NCI-H146 treated with DMSO at 0.1 percent for 48 hours (cell line): Measurements from ENCODE around the gene KIDINS220.

Source experiments
- DNase-seq: peaks from one replicate; lab custom pipeline; 2025; ENCODE audit not compliant: unreplicated experiment; lab: John Stamatoyannopoulos, UW

Gene KIDINS220

DNA sequence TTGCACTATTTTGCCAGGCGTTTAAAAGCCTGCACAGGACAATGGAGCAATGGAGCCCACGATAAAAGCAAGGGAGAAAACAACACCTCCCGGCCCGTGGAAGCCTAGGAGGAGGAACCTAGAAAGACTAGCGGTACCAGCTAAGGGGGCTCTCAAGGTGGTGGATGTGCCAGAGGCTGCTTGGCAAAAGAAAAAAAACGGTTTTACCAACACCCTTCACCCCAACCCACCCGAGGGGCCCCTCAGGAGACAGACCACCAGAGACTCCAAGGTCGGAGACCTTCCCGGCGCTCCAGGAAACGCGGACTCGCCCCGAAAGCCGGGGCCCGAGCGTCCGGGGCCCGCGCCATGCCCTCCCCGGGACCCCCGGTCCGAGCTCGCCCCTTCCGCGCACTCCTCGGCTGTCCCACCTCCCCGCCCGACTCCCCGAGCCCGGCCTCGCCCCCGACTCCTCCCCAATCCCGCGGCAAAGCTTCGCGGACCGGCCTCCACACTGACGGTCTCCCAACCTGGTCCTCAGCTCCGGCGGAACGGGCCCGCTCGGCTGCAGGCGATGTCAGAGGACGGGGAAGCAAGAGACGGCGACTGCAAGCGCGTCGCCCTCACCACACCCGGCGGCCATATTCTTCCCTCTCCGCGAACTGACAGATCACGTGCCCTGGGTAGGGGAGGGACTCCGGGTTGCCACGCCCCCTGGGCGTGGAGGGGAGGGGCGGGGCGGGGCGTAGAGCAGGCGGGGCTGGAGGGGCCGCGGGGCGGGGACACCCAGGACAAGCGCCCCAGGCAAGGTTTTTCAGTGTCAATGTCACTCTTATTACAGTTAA lies at the start of gene KIDINS220:
KIDINS220 (minus strand) TSS at position 643 of the 824 bp plus-strand sequence. CDS start 10,520 bp downstream, outside the sequence.
- peak; percentile 77 for DNase-seq

- DNase-seq = no peak
Observed at GRCh38 chr2:8886876-8887275, 49.5 kb upstream of the KIDINS220 start.

GRCh38 chr2:8886202-8886518 lies 48.7 kb upstream of the KIDINS220 start:
- DNase-seq = no peak

DNA sequence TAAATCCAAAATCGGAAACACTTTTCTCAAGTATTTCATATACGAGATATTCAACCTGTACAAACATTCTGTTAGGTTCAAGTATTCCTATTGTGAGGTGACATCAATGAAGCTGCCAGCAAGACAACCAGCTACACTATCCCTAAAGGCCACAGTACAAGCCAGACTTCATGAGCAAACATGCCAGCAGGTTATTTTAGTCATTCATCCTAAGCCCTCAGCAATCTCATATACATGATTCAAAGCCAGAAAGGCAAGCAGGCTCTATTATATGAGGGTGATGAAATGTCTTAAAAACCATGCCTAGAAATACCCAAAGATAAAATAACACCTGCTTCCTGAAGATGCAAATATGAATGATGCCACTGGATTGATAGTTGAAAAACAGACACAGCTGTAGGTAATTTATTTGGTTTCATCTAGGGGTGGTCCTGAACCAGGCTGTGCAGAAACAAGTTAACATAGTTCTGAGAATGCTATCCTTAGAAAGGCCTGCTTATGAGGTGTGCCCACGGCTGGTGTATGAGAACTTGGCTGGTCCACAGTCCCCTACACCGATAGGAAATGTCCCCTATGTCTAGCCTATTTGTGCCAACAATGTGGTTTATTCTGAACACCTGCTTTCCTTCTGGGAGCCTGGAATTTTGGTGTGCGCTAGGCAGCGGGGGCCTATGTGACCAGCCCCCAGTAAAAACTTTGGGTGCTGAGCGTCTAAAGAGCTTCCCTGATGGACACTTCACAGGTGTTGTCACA lies 48.2 kb upstream of the KIDINS220 start:
- no peak for DNase-seq

GRCh38 chr2:8884812-8885211 lies 47.4 kb upstream of the KIDINS220 start:
- DNase-seq = peak; percentile 17

GRCh38 chr2:8882094-8882493 lies 44.7 kb upstream of the KIDINS220 start:
- DNase-seq = no peak

- peak; percentile 61 for DNase-seq
Observed at GRCh38 chr2:8877894-8878293, 40.5 kb upstream of the KIDINS220 start.

GRCh38 chr2:8877332-8877731 lies 39.9 kb upstream of the KIDINS220 start:
- no peak for DNase-seq

DNA sequence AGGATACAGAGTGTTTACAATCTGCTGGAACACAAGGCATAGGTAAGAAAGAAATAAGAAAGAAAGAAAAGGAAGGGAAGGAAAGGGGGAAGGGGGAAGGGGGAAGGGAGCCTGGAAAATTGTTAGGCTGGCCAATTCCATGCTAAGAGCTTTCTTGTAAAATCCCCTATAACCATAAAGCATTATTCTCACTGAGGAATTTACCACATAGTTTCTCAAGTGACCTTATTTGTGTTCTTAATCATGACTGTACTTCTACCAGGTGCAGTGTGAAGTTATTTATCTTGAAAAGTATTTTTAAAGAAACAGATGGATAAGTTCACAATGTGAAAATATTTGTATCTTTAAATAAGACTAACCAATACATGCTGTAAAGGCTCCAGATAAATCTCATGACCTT lies 39.2 kb upstream of the KIDINS220 start:
- DNase-seq = no peak

DNA sequence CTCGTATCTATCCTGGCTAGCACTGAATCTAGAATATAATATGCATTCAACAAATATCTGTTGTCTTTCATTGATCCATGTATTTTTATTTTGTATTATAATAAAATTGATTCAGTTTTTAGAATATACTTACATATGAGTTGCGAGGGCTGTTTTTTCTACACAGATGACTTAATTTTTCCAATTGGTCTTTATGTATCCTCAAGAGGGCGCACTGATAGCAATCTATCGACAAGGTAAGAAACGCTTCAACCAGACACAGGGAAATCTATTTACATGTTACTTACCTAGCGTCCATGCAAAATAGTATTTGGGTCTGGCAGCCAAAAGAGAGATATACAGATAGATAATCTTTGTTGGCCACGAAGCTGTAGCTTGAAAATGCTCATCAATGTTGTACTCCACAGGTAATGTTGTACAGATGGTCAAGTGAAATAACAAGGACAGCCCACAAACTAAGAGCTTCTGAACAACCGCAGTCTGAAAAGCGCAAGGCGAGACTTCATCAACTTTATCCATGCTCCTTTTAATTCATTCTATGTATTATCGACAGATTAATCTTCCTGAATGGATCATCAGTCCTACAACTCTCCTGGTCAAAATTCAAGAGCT lies 35.5 kb upstream of the KIDINS220 start:
- peak; percentile 67 for DNase-seq

GRCh38 chr2:8870441-8870840 lies 33.0 kb upstream of the KIDINS220 start:
- DNase-seq = no peak

- DNase-seq = no peak
Observed at GRCh38 chr2:8867363-8867762, 29.9 kb upstream of the KIDINS220 start.

DNA sequence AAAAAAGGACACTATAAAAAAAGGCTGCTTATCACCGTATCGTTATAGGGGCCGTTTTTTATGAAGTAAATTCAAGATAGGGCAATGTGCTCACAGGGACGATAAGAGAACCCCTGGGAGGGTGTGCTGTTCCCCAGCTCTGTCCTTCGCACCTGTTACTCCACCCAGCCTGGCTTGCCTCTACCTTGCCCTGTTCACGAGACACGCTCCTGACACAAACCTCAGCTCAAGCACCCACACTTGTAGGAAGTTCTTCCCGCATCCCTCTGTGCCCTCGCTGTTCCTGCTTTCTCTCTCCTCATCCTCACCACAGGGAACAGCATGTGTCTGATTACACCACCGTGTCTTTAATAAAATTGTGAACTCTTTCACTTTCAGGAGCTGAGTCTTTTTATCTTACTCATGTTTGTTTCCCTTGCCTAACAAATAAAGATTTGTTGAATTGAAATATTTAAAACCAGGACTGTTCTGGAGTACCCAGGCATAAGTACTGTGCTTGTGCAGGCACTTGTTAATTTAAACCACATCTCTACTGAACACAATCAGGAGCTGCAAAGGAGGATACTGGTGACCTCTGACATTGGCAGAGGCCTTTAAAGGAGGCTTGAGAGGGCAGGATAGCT lies 26.0 kb upstream of the KIDINS220 start:
- no peak for DNase-seq

DNA sequence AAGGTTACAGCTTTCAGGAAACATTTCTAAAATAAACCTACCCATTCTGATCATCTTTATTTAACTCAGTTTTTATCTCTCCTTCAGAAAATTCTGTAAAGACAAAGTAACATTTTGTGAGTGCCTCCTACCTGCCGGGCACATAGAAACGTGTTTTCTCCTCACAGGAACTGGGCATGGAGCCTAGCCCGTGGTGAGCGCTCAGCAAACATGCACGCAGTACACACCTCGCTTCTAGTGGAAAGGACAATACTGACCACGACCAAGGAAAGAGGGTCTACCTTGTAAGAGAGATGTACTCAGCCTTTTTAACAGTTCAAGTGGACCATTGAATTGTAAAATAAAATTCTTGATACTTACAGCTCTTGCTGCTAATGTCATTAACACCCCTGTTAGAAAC lies 24.8 kb upstream of the KIDINS220 start:
- DNase-seq = no peak

DNA sequence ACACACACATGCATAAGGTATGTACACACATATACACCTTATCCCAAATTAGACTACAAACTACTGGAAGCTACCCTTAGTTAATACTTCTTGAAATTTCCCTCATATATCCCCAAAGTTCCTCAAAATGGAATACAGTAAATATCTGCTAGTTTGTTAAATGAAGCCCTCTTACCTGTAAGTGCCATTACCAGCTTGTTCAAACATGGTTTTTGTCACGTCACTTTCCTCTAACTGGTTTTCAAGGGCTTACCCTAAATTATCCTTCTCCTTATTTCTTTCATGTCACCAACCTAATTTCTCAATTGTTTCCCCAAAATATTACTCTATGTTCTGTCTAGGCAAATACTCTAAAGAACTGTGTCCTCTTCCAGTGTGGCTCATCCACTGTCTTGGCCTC lies 24.4 kb upstream of the KIDINS220 start:
- DNase-seq = no peak

GRCh38 chr2:8860239-8860638 lies 22.8 kb upstream of the KIDINS220 start:
- DNase-seq = no peak

GRCh38 chr2:8858910-8859309 lies 21.5 kb upstream of the KIDINS220 start:
- DNase-seq = no peak

DNA sequence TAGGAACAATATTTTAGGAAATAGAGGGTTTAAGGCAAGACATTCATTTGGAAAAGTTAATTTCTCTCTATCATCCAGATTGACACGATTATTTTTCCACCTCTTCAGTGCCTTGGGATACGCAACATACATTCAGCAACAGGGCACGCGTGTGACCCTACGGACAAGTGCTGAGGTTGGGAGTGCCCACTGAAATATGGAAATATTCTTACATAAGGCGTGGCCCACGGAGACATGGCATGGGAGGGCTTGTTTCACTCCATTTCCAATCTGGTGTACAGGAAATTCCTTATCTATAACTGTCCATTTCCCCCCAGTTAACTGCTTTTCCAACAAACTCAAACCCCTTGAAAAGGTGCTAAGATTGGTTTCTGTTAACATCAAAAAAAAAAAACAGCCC lies 20.9 kb upstream of the KIDINS220 start:
- no peak for DNase-seq

DNA sequence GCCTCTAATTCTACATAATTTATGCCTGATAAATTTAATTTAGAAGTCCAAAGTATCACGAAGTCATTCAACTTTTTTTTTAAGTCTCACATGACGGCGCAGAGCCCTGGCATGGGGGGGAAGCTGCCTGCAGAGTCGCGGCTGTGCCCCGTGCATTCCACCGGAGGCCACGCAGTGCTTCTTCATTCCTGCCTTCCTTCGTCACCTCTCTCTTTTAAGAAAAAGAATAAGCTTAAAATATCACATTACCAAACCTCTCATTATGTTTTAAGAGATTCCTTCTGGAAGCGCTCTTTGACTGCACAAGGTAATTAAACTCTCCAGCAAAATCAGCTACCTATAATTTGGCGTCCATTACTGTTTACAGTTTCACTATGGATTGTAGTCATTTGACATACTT lies 20.3 kb upstream of the KIDINS220 start:
- DNase-seq = no peak

GRCh38 chr2:8856176-8856575 lies 18.8 kb upstream of the KIDINS220 start:
- DNase-seq = no peak

GRCh38 chr2:8855010-8855409 lies 17.6 kb upstream of the KIDINS220 start:
- DNase-seq = no peak

DNA sequence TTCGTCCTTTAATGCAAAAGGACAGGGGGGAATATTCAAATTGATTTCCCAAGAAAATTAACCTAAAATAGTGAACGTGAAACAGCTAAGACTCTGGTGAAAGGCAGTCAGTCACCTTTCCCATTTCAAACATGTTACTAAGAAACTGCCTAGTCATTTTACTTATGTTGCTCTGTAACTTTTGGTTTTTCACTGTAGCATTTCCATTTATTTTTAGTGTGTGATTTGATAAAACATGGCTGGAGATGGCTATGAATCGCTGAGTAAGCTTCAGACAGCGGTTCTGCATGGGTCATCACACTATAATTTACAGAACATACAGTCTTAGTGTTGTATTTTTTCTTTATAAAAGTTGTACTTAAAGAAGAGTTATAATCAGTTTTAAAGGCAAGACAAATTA lies 16.0 kb upstream of the KIDINS220 start:
- no peak for DNase-seq
